Measurements from ENCODE around the gene VPS13C.
"Not testable (repeated sequence)": the region's sequence is repeated elsewhere in the genome, so short reads cannot be mapped to it uniquely, and the experiment has no call there.

Gene VPS13C

GRCh38 chr15:62068810-62069167 is 8.5 kb upstream of the VPS13C start:
- DNase-seq: peak in 1 of 2 experiments; percentile 78

GRCh38 chr15:62068071-62068809 is 8.0 kb upstream of the VPS13C start:
- DNase-seq: peak; percentile 29 to 78

GRCh38 chr15:62067448-62068044 is 7.3 kb upstream of the VPS13C start:
- DNase-seq: no peak

- DNase-seq: no peak
Observed at GRCh38 chr15:62066663-62067447, 6.6 kb upstream of the VPS13C start, which contains the start of gene C2CD4A. Gene C2CD4A (plus strand): TSS chr15:62066977. CDS start chr15:62067614, 637 bp downstream.

GRCh38 chr15:62063825-62064635 is 3.8 kb upstream of the VPS13C start:
- no peak for DNase-seq

GRCh38 chr15:62060896-62061280 is 641 bp upstream of the VPS13C start:
- DNase-seq: no peak

- DNase-seq: peak; percentile 24 to 69
Observed at GRCh38 chr15:62059816-62060112, 483 bp downstream of the VPS13C start.

GRCh38 chr15:62059108-62059815 is 985 bp downstream of the VPS13C start:
- peak in 1 of 2 experiments; percentile 42 for DNase-seq

DNA sequence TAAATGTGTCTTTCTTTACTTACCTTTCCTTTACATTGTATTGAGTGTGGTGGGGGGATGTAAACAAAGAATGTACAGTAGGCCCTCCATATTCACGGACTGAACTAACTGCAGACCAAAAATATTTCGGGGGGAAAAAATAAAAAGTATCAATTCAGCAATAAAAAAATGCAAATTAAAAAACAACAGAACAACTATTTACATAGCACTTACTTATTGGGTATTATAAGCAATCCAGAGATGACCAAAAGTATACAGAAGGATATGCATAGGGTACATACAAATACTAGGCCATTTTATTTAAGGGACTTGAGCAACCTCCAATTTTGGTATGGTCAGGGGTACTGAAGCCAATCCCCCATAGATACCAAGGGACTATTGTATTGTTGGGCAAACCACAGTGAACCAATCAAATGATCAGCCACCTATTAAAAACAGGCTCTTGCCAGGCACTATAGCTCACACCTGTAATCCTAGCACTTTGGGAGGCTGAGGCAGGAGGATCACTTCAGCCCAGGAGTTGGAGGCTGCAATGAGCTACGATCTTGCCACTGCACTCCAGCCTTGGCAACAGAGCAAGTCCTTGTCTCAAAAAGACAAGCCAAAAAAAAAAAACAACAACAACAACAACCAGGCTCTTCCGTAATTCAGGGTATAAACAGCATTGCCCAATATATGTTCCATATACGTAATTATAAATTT is 1.8 kb downstream of the VPS13C start:
- no peak for DNase-seq

DNA sequence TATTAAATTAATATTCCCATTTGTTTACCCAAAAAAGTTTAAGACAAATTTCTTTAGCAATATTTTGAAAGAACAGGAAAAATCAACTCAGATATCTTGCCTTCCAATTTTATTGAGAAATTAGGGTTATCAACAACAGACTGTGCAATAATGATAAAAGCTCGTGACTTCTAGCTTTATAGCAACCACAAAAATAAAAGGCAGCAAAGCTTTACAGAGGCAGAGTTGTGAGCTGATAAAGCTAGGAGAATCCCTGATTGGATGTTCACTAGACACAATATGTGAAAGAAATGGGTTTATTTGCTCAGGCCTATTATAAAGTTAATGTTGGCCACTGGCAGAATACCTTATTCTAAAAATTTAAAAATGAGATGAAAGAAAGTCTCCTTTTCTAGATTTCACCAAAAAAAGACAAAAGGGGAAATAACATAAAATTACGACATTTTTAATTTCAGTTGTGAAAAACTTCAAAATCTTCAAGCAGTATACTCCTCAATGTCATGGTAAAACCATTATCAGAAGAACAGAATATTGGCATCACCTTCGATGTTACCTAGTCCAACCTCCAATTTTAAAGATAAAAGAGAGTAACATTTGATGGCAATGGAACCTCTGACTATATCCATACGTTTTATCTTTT is 2.8 kb downstream of the VPS13C start:
- DNase-seq: no peak

DNA sequence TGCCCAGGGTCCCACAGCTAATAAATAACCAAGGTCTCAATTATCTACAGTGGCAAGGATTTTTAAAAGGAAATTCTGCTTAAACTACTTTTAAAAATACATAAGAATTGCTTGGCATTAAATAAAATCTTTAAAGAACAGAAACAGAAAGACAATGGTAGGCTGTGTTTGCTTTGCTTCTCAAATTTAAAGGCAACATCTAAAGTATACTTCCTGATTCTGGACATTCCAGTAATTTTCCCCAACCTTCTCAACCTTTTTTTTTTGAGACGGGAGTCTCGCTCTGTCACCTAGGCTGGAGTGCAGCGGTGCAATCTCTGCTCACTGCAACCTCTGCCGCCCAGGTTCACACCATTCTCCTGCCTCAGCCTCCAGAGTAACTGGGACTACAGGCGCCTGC is 5.3 kb downstream of the VPS13C start:
- DNase-seq: no peak

- DNase-seq: no peak
Observed at GRCh38 chr15:62053439-62054085, 6.7 kb downstream of the VPS13C start.

DNA sequence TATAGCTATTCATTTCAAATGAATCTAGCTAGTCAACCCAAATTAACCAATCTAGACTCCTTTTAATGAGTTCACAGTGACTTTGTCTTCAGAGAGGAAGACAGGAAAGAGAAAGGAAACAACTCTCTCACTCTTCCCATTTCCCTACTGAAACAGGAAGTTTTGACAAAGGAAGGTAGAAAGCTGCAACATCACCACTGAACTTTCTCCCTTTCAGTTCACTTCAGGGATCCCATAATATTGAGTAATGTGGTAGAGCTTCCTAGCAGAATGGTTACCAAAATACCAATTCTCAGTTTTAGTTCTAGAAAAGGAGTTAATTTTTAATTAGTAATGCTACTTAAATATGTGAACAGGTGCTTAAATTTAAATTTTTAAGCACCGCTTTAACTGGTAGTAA is 7.5 kb downstream of the VPS13C start:
- no peak for DNase-seq

DNA sequence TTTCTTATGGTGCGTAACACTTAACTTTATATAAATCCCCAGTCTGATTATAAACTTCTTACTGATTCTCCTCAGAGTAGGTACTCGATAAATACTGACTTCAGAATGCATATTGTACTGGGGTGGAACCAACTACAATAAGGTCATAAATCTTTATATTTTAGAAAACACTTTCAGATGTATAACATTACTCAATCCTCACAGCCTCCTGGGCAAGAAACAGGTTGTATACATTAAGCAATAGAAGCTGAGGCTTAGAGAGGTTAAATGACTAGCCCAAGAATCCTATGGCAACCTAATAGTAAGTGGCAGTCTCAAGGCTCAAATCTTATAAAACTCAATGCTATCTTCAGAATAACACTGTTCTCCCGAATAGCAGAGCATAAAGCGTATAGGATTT is 9.1 kb downstream of the VPS13C start:
- no peak for DNase-seq

GRCh38 chr15:62050115-62050514 is 10.1 kb downstream of the VPS13C start:
- no peak for DNase-seq

DNA sequence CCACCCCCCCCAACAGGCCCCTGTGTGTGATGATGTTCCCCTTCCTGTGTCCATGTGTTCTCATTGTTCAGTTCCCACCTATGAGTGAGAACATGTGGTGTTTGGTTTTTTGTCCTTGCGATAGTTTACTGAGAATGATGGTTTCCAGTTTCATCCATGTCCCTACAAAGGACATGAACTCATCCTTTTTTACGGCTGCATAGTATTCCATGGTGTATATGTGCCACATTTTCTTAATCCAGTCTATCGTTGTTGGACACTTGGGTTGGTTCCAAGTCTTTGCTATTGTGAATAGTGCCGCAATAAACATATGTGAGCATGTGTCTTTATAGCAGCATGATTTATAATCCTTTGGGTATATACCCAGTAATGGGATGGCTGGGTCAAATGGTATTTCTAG is 12.0 kb downstream of the VPS13C start:
- not testable (repeated sequence) for DNase-seq

GRCh38 chr15:62047282-62047827 is 12.9 kb downstream of the VPS13C start:
- no peak for DNase-seq

- no peak for DNase-seq
Observed at GRCh38 chr15:62046078-62046743, 14.0 kb downstream of the VPS13C start.

DNA sequence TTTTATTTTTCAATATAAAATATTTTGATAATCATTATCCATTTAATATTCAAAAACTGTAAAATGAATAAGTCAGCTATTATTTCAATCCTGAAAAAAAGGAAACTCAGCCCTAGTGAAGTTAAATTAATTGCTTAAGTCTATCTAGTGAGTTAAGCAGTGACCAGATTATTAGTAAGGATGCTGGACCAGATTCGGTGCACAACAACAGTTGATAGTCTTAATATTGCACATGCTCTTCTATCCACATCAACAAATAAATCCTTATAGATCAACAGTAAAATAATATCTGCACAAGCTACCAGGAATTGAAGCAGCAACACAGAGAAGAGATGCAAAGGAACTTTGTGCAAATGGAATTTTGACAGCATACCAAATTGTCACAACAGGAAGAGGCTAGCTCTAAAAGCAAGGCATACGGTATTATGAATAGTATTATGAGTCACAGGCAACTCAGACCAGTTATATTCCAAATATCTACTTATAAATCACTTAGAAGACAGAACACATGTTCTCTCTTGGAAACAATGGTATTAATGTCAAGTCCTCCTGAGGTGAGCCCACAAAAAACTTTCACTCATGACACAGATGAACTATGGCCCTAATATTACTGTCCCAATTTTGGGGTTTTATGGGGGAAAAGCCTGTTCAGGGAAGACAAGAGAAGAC is 24.9 kb downstream of the VPS13C start:
- peak; percentile 72 to 92 for DNase-seq
